HUDEP-2 (cell line): ENCODE data around the gene SLC22A23.

Experiments used
- DNase-seq, 76 experiments: peaks; one replicate each; lab custom pipeline; 2025; ENCODE audit not compliant: unreplicated experiment in 76 of 76; lab: John Stamatoyannopoulos, UW

Gene SLC22A23

DNA sequence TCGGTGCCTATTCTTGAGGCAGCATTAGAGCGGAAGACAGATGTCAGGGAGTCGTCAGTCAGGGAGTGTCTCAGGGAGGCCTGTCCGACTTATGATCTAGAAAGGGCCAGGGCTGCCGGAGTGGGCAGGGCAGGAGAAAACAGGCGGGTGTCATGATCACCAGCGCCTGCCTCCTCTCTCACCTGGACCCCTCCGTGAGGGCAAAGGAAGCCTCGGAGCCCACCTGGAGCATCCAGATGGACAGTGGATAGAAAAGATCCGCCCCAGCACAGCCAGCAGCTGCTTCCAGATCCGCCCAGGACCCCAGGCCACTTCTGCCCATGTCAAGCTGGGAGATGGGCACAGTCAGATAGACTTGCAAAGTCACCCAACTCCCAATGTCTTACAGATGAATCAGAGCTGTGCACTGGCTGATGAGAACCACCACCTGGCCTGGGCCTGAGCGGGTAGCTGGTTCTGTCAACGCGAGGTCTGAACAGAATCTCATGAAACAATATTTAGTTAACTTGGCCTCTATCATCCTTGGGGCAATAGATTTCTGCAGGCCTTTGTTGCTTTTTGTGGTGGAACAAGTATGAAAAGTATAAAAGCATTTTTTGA, 175.9 kb downstream of the SLC22A23 start:
- no peak for DNase-seq

GRCh38 chr6:3280091-3280490, 176.8 kb downstream of the SLC22A23 start:
- no peak for DNase-seq

DNA sequence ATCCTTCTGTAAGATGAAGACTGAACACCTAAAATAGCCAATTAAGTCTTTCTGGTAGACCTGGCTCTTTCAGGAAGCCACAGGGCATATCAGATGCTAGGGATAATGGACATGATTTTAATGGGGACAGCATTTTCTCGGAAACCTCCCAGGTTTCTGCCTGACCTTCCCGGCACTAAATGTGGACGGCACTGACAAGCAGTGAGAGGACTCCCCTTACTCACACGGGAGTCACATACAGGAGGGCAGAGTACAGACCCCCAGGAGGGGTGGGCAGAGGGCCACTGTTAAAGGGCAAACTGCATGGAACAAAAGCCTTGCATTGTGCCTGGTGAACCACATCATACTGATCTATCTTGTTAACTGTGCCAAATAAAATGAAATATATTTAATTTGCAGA, 178.2 kb downstream of the SLC22A23 start:
- no peak for DNase-seq

- no peak for DNase-seq
Observed at GRCh38 chr6:3277851-3278416, 178.9 kb downstream of the SLC22A23 start.

GRCh38 chr6:3277251-3277650, 179.6 kb downstream of the SLC22A23 start:
- no peak for DNase-seq

DNA sequence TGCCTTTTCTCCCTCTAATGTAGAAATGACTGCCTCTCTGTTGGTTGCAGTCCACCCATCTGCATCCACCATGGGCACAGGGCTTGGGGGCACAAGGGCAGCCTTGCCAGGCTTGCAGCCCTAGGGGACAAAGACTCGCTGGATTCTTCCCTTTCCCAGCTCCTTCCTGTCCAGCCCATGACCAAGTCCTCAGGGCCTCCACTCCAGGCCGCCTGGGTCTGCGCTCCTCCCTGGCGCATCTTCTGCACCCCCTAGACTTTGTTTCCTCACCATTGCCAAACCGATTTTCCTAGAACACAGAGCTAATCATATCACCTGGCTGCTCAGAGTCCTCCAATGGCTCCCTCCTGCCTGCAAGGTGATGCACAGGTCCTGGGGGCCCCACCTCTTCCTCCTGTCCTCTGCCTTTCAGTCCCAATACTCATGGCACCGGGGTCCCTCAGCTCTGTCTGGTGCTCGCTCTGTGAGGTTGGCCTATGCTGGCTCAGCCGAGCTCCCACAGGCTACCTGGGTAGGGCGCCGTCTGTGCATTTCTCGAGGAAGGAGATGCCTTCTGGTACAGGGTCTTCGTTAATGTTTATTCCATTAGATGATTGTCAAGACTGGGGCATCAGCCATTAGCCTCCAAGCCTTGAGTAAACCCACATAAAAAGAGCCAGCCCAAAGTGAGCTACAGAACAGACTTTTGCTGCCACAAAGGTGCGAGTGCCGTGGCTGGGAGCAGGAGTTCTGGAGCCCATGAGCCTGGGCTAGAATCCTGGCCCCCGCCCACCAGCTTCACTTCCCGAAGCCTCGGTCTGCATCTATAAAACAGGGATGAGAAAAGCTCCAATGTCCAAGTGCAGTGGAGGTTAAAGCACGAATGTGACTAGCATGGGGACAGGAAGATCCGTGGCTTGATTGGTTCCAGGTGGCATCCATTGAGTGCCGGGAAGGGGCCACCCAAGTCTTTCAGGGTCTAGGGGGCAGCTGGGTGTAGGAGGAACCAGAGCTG, 180.4 kb downstream of the SLC22A23 start:
- DNase-seq: no peak

DNA sequence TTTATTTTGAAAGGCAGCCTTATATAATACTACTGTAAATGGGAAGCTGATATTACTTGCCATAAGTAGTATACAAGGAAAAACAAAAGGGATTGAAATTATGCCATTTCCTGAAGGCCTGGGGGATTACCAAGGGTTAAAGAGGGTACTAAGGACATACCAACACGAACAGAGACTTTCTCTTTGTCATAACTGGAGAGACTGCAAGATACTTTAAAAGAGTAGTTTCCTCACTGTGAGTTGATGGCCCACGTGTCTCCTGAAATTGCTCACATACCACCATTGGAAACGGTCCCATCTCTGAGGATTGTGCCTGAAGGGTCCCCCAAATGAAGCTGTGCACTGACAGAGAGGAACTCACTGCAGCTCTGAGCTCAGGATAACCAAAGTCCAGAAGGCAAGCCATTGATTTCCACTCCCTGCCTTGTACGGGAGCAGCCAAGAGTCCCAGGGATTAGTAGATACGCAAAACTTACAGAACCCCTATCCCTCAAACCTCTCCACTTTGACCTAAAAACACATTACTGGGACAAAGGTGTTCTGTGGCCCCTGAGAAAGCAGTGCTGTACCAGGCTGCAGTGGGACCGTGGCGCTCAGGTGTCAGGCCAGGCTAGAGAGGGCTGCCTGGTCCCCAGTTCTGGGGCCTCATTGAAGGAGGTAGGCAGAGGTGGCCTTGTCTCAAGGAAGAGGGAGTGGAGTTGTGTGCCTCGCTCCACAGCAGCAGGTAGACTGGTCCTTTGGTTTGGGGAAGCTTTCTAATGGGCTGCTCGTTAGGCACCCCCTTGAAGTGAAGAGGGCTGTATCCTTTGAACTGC, 182.9 kb downstream of the SLC22A23 start:
- no peak for DNase-seq

DNA sequence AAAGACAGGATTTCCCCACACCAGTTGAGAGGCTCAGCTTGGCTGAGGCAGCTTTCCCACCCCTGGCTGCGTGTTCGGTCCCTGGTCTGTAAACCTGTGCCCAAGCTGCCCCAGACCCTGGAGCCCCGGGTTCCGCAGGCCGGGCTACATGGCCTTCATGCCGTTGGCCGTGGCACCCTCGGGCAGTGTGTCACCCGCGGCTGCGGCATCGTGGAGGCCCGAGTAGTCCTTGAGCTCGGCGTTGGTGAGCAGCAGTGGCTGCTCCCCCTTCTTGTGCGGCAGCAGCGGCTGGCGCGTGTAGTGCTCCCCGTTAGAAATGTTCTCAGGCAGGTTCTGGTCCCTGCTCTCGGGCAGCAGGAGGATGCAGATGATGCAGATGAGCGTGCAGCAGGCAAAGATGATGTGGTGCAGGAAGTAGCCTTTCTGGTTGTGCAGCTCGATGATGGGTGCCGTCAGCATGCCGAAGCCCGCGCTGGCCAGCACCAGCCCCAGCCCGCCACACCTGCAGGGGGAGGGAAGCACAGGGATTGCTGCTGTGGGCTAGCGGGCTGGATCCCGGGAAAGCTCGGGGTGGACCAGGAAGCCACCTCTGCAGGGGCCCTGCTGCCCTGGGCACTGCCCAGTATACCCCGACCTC, 183.8 kb downstream of the SLC22A23 start:
- no peak for DNase-seq

DNA sequence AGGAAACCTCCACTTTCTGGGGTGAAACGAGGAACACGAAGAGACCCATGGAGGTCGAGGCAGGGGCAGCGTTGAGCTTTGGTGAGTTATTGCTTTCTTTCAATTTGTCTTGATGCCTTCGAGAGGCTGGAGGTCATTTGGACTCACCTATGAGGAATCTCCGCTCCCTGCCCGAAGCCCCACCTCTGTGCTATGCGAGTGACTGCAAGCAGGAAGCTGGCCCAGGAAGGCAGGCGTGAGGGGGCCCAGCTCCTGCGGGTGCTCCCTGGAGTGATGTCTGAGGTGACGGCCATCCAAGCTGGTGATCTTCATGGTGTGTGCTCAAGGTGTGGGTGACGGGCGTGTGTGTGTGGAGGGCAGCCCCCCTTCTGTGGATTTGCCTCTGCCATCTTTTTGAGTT, 185.1 kb downstream of the SLC22A23 start:
- DNase-seq: no peak

DNA sequence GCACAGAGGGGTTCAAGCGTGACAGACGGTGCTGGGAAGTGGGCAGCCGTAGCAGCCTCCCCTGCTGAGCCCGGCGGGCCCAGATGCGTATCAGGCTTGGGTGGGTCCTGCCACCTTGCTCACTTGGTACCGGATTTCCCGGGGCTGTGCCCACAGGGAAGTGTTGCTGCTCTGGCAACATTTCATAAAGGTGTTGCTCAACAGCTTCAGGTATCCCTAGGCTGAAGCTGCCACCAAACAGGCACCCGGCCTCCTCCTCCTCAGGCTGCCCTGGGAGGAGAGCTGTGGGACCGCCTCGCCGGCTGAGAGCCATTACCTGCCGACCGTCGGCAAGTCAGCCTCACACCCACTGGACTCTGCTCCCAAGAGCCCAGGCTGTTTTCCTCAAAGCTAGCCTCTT, 186.6 kb downstream of the SLC22A23 start:
- DNase-seq: no peak

DNA sequence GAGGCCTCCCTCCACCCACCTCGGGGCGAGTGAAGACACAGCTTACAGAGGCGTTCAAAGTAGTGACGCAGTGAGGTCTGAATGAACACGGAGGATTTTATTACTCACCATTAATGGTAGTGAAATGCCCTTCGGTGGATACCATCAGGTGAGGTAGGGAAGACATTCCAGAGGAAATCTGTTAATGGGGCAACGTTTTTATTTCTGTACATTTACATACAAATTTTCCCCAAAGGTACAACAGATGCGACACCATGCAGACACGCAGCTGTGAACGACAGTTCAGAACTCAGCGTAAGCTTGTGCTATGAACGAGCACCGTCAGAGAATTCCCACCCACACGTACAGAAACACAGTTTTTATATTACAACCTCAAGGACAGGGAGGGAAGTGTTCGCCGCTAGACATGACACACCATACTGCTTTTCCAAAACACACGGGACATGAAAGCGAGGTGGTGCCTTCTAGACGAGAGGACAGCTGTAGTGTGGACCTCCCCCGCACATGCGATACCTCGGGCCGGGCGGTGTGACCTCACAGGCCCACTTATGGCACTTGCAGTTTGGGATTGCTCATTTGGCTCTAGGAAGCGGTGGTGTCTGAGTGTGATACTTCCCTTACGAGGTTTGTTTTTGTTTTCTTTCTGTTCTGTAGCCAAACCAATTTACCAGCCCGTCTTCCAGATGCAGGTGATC, 187.4 kb downstream of the SLC22A23 start:
- DNase-seq: no peak

DNA sequence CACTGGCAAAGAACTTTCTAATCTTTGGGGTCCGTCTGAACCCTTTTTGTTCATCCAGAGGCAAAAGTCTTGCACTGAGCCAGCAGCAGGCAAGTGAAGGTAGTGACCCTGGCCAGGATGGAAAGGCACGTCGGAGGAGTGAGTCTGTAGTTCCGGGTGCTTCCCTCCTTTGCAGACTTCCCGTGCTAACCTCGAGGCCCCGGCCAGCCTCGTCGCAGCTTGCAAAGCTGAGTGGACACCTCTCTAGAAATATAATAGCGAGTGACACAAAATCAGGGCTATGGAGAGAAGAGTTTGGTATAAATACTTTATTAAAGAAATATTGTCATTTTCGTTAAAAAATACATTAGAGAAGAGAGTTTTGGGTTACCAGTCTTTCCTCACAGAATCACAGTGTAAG, 188.2 kb downstream of the SLC22A23 start:
- no peak for DNase-seq

DNA sequence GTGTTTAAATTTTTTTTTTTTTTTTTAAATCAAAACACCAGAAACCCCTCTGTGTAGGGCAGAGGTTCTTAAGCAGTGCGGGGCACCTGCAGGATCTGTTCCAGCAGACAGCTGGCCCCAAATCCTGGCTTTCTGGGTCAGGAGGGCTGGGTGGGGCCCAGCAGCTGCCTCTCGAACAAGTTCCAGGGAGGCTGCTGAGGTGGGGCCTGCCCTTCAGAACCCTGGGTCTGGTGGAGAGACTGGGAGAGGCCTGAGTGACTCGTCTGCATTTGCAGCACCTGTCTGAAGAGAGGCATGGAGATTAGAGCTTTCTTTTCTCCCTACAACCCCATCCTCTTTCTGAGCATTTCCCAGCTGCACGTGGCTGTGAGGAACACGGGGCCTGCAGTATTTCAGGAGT, 189.7 kb downstream of the SLC22A23 start:
- DNase-seq: no peak

- DNase-seq: no peak
Observed at GRCh38 chr6:3266170-3266569, 190.7 kb downstream of the SLC22A23 start.

- no peak for DNase-seq
Observed at GRCh38 chr6:3265671-3266070, 191.2 kb downstream of the SLC22A23 start.

GRCh38 chr6:3264356-3264755, 192.5 kb downstream of the SLC22A23 start:
- DNase-seq: no peak

GRCh38 chr6:3263096-3263495, 193.8 kb downstream of the SLC22A23 start:
- DNase-seq: peak in 12 of 76 experiments; percentile 15 to 57 (median 34)

DNA sequence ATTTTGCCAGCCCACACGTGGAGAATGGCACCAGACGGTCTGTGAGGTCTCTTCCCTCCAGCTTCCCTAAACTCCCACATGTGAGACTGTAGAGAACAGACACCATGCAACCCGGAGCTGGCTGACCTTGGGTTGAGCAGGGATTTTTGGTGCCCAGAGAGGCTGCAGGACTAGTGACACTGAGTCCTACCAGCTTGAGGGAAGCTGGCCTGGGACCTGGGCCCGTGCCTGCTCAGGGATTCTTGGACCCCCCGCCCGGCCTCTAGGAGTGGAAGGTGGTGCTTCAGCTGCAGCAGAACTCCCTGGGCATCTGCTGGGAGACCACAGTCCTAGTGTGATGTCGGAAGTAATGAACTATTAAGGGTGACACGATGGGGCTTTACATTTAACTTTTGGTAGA, 194.9 kb downstream of the SLC22A23 start:
- no peak for DNase-seq

GRCh38 chr6:3261518-3261820, 195.4 kb downstream of the SLC22A23 start:
- no peak for DNase-seq
